HG02571 (cell line): ENCODE data around the gene PLA2G4D.

Experiments used
- ATAC-seq: cut with Tn5 transposase; IDR thresholded peaks from one replicate; pipeline ENCODE4 v1.9.1; 2021; ENCODE audit warnings: mild to moderate bottlenecking, moderate library complexity; ENCODE audit not compliant: unreplicated experiment

Gene PLA2G4D

DNA sequence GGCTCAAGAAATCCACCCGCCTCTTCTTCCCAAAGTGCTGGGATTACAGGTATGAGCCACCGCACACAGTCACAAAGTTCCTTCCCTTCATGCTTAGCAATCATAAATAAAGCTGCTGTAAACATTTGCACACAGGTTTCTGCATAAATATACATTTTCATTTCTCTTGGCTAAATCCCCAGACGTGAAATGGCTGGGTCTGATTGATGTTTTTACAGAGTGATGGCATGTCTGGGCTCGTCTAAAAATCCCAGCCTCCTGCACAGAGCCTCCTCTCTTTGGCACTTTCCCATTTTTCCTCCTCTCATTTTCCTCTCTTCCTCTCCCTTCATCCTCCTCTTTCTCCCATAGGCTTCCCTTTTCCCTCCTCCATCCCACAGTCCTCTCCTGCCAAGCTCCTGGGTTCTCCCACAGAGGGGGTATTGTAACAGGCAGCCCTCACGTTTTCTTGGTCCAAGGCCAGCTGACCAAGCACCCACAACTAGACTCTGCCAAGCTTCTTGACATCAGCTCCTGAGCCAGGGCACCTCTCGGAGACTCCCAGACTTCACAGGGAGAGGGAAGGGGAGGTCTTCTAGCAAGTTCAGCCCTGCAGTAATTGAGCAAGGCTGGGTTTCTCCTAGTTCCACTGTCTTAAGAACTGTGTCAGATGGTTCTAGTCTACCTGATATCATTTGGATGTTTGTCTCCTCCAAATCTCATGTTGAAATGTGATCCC, 63.0 kb downstream of the PLA2G4D start:
- ATAC-seq: no peak

DNA sequence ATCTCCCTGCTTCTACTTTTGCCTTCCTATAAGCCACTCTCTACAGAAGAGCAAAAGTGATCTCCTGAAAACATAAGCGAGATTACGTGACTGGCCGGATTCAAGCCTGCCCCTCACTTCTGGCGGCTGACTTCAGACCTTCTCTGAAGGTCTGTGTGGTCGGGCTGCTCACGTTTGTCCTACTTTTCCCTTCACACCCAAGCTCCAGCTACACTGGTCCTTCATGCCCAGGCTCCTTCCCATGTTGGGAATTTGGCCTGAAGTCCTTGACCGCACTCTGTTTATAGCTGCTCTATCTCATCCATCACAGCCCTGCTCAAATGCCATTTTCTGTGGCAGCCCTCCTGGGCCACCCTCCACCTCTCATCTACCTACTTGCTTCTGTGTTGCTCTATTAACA, 66.8 kb downstream of the PLA2G4D start:
- ATAC-seq: no peak

DNA sequence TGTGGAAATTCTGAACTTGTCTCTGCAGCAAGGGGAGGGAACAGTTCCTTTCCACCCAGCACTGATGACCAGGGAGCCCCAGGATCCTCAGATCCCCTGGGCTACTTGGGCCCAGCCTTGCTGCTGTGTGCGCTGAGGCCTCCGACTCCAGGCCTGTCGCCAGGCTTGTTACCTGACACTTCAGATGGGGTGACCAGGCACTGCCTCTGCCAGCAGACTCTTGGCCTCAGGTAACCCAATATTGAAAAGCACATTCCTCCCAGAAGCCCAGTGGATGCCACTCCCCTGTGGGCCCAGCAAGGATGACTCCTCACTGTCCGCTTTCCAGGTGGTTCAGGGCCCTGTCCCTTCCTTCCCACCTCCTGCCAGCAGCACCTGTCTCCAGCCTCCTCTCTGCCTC, 70.1 kb downstream of the PLA2G4D start:
- ATAC-seq: no peak

DNA sequence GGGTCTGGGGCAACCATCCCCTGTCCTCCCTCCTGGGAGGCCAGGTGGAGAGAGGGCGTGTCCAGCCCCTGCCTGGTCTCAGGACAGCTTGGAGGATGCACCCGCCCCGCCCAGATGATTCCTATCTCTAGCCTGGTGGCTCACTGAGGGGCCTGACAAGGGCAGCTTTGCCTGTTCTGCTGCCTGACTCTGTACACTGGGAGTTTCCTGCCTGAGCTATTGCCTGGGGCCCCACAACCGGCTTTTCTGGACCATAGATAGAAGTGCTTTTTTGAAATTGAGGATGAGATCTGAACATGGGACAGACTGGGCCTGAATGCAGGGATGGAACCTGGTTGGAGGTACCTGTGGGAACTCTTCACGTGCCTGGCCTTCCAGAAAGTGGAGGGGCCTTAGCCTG, 72.8 kb downstream of the PLA2G4D start:
- no peak for ATAC-seq

DNA sequence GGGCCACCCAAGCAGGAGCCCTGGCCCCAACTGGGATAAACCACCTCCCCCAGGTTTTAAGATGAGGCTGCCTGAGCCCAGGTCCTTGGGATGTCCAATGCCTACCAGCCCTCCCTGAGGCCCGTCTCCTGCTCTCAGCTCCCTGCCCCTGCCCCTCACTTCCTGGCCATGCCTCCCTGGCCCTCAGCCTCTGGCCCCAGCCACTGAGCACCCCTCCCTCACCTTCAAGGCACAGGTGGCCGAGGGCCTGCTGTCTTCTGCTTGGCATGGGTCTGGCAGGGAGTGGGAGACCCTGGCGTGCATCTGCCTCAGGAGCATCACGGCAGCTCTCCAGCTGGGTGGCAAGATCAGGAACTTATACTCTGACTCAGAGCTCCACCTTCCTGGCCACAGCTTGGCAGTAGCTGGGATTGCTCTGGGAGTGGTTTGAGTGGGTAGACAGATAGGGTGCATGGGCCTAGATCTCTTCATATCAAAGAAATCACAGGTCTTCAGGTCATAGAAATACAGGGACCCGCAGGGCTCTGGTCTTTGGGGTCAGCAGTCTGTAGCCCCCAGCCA, 73.6 kb downstream of the PLA2G4D start, which contains the start of gene PLA2G4E:
Gene PLA2G4E, minus strand, starts transcription at position 330 of the 561 bp plus-strand sequence. Its CDS starts 12 bp downstream, at position 318.
- ATAC-seq: no peak

DNA sequence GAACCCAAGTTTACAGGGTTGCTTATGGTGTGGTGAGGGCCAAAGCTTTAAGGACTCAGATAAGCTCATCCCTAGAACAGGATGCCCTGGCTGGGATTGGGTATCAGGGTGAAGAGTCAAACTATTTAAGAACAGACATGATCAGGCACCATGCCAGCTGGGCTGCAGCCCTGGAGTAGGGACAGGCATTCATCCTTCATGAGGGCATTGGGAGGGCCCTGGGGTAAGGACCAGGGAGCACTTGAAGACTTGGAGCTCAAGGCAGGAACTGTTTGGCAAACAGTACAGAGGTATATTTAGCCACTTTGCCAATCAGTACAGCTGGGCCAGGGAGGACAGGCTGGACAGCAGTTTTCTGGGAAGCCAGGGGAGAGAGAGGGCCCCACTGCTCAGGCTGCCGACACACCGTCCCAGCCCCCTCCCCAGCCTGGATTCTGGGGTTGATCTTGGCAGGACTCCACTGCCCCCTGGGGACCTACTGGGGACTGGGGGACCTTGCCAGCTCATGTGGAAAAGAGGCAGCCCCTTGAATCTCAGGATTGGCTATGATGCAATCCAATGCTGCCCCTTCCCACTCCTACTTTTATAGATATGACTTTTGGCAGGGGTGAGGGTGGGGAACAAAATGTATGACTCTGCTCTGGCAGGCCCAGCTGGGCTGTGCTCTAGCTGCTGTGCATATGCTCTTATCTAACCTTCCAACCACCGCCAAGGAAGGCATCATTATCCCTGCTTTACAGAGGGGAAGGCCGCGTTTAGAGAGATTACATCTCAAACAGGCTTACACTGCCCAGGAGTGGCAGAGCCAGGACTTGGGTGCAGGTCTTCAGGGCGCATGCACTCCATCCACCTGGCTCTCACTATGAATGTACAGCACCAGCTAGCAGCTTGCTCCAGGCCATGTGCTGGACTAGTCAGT, 75.8 kb downstream of the PLA2G4D start:
- ATAC-seq: no peak
